HG03571 (cell line): ENCODE data around the gene PNN.

Source experiments
- ATAC-seq: cut with Tn5 transposase; IDR thresholded peaks from one replicate; pipeline ENCODE4 v1.9.1; 2021; ENCODE audit not compliant: unreplicated experiment

Gene PNN

DNA sequence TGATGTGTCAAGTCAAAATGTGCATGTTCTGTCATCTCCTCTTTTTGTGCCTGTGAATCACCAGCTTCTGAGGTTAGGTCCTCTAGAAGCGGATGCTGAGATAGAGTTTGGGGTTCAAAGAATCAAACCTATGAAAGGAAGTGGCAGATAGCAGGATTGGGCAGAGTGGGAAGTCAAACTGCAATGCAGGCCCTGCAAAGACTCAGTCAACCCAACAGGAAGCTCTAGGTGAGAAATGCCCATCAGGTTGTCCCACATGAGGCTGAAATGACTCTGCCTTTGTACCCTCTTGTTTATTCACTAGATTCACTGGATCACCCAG lies 54.1 kb downstream of the PNN start:
- ATAC-seq: no peak

DNA sequence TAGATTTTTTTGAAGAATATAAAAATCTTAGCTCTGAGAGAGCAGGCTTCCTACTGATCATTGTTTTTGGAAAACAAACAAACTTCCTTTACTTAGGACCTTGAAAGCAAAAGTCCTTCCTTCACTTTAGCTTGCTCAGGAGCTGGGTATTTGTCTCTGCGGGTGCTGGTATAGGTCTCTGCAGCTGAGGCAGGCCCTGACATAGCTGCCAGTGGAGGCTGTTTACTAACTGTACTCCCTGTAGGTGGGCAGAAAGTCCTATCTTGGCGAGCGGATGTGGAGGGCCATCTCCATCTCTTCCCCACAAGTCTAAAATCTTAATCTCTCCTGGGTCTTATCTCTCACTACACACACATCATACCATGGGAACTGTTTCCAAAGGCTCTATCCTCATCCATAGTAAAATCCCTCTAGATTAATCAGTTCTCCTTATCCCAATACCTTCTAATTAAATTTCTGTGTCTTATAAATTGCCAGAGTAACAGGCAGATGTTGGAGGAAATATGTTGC lies 54.6 kb downstream of the PNN start:
- no peak for ATAC-seq

DNA sequence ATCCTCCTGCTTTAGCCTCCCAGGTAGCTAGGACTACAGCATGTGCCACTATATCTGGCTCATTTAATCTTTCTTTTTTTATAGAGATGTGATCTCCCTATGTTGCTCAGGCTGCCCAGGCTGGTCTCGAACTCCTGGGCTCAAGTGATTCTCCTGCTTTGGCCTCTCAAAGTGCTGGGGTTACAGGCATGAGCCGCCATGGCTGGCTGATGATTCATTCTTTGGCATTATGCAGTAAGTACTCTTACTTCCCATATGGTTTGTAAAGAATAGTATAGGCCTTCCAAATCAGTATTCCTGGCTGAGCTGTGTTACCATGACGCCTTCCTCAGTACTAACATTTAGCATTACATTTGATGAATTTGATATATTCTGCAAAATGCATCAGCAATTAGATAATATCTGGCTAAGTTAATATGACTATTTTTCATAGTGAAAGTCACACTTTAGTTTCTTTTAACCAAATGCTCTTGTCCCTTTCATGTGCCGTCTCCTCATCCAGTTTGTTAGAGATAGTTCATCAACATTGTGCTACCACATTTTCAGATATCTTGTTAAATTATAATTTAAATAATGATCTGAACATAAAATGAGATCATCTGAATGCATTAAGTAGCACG lies 55.5 kb downstream of the PNN start:
- ATAC-seq: no peak

DNA sequence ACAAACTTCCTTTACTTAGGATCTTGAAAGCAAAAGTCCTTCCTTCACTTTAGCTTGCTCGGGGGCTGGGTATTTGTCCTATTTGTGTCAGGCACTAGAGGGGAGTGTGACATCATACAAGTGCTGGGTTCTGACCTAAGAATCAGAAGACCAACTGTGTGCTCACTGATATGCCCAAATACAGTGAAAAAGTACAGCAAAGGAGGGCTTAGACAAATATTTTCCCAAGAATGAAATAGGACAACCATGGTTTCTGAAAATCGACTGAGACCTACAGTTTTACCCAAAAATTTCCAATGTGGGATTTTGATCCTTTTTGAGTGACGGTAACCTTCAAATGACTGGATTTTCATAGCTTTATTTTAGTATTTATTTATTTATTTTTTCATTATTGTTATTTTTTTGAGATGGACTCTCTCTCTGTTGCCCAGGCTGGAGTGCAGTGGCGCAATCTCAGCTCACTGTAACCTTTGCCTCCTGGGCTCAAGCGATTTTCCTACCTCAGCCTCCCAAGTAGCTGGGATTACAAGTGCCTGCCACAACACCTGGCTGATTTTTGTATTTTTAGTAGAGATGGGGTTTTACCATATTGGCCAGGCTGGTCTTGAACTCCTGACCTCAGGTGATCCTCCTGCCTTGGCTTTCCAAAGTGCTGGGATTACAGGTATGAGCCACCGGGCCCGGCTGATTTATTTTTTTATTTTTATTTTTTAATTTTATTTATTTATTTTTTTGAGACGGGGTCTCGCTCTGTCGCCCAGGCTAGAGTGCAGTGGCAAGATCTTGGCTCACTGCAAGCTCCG lies 56.9 kb downstream of the PNN start:
- peak; percentile 71 for ATAC-seq
